Hematopoietic multipotent progenitor cell treated with erythropoietin and hydrocortisone succinate and interleukin-3 and kit ligand, for 17 days (in vitro differentiated cells): ENCODE results near the gene FFAR3.

Experiments
- DNase-seq: peaks from one replicate; pipeline ENCODE4 v3.0.0-alpha.2; 2015; ENCODE audit warnings: low spot score

The FFAR3 gene

GRCh38 chr19:35331551-35332214 is 26.6 kb upstream of the FFAR3 start:
- DNase-seq = no peak

GRCh38 chr19:35332817-35333216 is 25.4 kb upstream of the FFAR3 start:
- DNase-seq = no peak

- DNase-seq = no peak
Measured at GRCh38 chr19:35334144-35334753, 24.0 kb upstream of the FFAR3 start.

- DNase-seq = no peak
Measured at GRCh38 chr19:35336166-35336955, 21.9 kb upstream of the FFAR3 start.

- no peak for DNase-seq
Measured at GRCh38 chr19:35337097-35337983, 20.9 kb upstream of the FFAR3 start.

GRCh38 chr19:35337984-35338296 is 20.3 kb upstream of the FFAR3 start:
- DNase-seq = no peak

- no peak for DNase-seq
Measured at GRCh38 chr19:35340431-35340830, 17.8 kb upstream of the FFAR3 start.

GRCh38 chr19:35341006-35341405 is 17.3 kb upstream of the FFAR3 start:
- DNase-seq = no peak

GRCh38 chr19:35341565-35342225 is 16.6 kb upstream of the FFAR3 start:
- DNase-seq = no peak

- DNase-seq = no peak
Measured at GRCh38 chr19:35342430-35342829, 15.8 kb upstream of the FFAR3 start.

- no peak for DNase-seq
Measured at GRCh38 chr19:35344511-35345031, 13.7 kb upstream of the FFAR3 start.

- no peak for DNase-seq
Measured at GRCh38 chr19:35345671-35346111, 12.6 kb upstream of the FFAR3 start.

- no peak for DNase-seq
Measured at GRCh38 chr19:35346193-35347052, 11.8 kb upstream of the FFAR3 start.

- no peak for DNase-seq
Measured at GRCh38 chr19:35347171-35347929, 10.9 kb upstream of the FFAR3 start, which contains the start of gene FFAR1. Gene FFAR1 (plus strand): TSS chr19:35347902. CDS start chr19:35351552, 3,650 bp downstream.

- DNase-seq = no peak
Measured at GRCh38 chr19:35347930-35348298, 10.3 kb upstream of the FFAR3 start.

- DNase-seq = no peak
Measured at GRCh38 chr19:35348911-35349611, 9.2 kb upstream of the FFAR3 start.

GRCh38 chr19:35349614-35350521 is 8.4 kb upstream of the FFAR3 start:
- no peak for DNase-seq

- DNase-seq = no peak
Measured at GRCh38 chr19:35350591-35350990, 7.7 kb upstream of the FFAR3 start.
